SK-N-SH treated with all-trans-retinoic acid at 6 μM for 48 hours (cell line): Measurements from ENCODE around the gene TCP10L.
"Not testable (repeated sequence)": the region's sequence is repeated elsewhere in the genome, so short reads cannot be mapped to it uniquely, and the experiment has no call there.

ENCODE experiments used
- ATAC-seq: fragments of 200-7000 bp; cut with Tn5 transposase; 3 replicates; pipeline ENCODE4 v1.9.1; 2020; ENCODE audit warnings: mild to moderate bottlenecking, moderate library complexity
- ARNTL ChIP-seq: fragments of 450-650 bp; formaldehyde crosslinking; IDR thresholded peaks from 2 replicates; pipeline ENCODE4 v1.5.0; 2020; ENCODE audit warnings: low read depth, mild to moderate bottlenecking, moderate library complexity, borderline replicate concordance
- BACH2 ChIP-seq: fragments of 250-450 bp; sonication (Bioruptor Pico); IDR thresholded peaks from 2 replicates; pipeline ENCODE4 v1.9.0; 2021; ENCODE audit warnings: mild to moderate bottlenecking, borderline replicate concordance
- CREB5 ChIP-seq: fragments of 250-450 bp; sonication (Bioruptor Pico); IDR thresholded peaks from 2 replicates; pipeline ENCODE4 v1.5.1; 2020; ENCODE audit warnings: low read depth, mild to moderate bottlenecking, moderate library complexity
- CSDC2 ChIP-seq: fragments of 250-450 bp; sonication (Bioruptor Pico); IDR thresholded peaks from 2 replicates; pipeline ENCODE4 v1.5.0; 2020; ENCODE audit warnings: mild to moderate bottlenecking, moderate library complexity
- CSRNP3 ChIP-seq: fragments of 250-450 bp; sonication (Bioruptor Pico); IDR thresholded peaks from 2 replicates; pipeline ENCODE4 v1.5.1; 2021; ENCODE audit warnings: mild to moderate bottlenecking, moderate library complexity
- ESRRG ChIP-seq: fragments of 250-450 bp; sonication (Bioruptor Pico); IDR thresholded peaks from 2 replicates; pipeline ENCODE4 v1.6.1; 2021; ENCODE audit warnings: mild to moderate bottlenecking
- GLIS3 ChIP-seq: fragments of 250-450 bp; sonication (Bioruptor Pico); IDR thresholded peaks from 2 replicates; pipeline ENCODE4 v1.5.0; 2020; ENCODE audit warnings: mild to moderate bottlenecking, moderate library complexity
- ISL1 ChIP-seq: fragments of 250-450 bp; sonication (Bioruptor Pico); IDR thresholded peaks from 2 replicates; pipeline ENCODE4 v2.1.2; 2022; ENCODE audit warnings: mild to moderate bottlenecking, moderate library complexity
- OSR1 ChIP-seq: fragments of 250-450 bp; sonication (Bioruptor Pico); IDR thresholded peaks from 2 replicates; pipeline ENCODE4 v1.8.0; 2022; ENCODE audit warnings: moderate library complexity, mild to moderate bottlenecking, inconsistent platforms
- PATZ1 ChIP-seq: fragments of 250-450 bp; sonication (Bioruptor Pico); IDR thresholded peaks from 2 replicates; pipeline ENCODE4 v1.8.0; 2020; ENCODE audit warnings: mild to moderate bottlenecking, moderate library complexity, borderline replicate concordance
- POU6F1 ChIP-seq: fragments of 250-450 bp; sonication (Bioruptor Pico); IDR thresholded peaks from 2 replicates; pipeline ENCODE4 v1.8.0; 2021; ENCODE audit warnings: low read depth, mild to moderate bottlenecking, moderate library complexity, borderline replicate concordance
- PPARA ChIP-seq: fragments of 250-450 bp; sonication (Bioruptor Pico); IDR thresholded peaks from 2 replicates; pipeline ENCODE4 v1.5.0; 2020; ENCODE audit warnings: mild to moderate bottlenecking, borderline replicate concordance
- RARB ChIP-seq: fragments of 250-450 bp; sonication (Bioruptor Pico); IDR thresholded peaks from 2 replicates; pipeline ENCODE4 v1.8.0; 2021; ENCODE audit warnings: mild to moderate bottlenecking, moderate library complexity
- TCF4 ChIP-seq: fragments of 250-450 bp; sonication (Bioruptor Pico); IDR thresholded peaks from 2 replicates; pipeline ENCODE4 v1.8.0; 2021; ENCODE audit warnings: mild to moderate bottlenecking, moderate library complexity, borderline replicate concordance
- TOX ChIP-seq: fragments of 250-450 bp; sonication (Bioruptor Pico); IDR thresholded peaks from 2 replicates; pipeline ENCODE4 v1.8.0; 2021; ENCODE audit warnings: mild to moderate bottlenecking, moderate library complexity, borderline replicate concordance
- TSHZ2 ChIP-seq: fragments of 250-450 bp; sonication (Bioruptor Pico); IDR thresholded peaks from 2 replicates; pipeline ENCODE4 v1.5.0; 2020; ENCODE audit warnings: mild to moderate bottlenecking, moderate library complexity
- ZC3H10 ChIP-seq: fragments of 250-450 bp; sonication (Bioruptor Pico); IDR thresholded peaks from 2 replicates; pipeline ENCODE4 v1.5.1; 2021; ENCODE audit warnings: mild to moderate bottlenecking, moderate library complexity
- ZFP3 ChIP-seq: fragments of 250-450 bp; sonication (Bioruptor Pico); IDR thresholded peaks from 2 replicates; pipeline ENCODE4 v1.5.0; 2020; ENCODE audit warnings: mild to moderate bottlenecking, moderate library complexity
- ZFP30 ChIP-seq: fragments of 450-650 bp; formaldehyde crosslinking; IDR thresholded peaks from 2 replicates; pipeline ENCODE4 v1.5.0; 2022; ENCODE audit warnings: mild to moderate bottlenecking, moderate library complexity
- ZNF565 ChIP-seq: fragments of 450-650 bp; formaldehyde crosslinking; conservative IDR thresholded peaks from 2 replicates; pipeline ENCODE4 v1.5.0; 2020; ENCODE audit warnings: low read depth, mild to moderate bottlenecking, moderate library complexity
- ZNF70 ChIP-seq: fragments of 450-650 bp; formaldehyde crosslinking; IDR thresholded peaks from 2 replicates; pipeline ENCODE4 v1.5.0; 2020; ENCODE audit warnings: mild to moderate bottlenecking, moderate library complexity
- ZNF8 ChIP-seq: fragments of 450-650 bp; formaldehyde crosslinking; IDR thresholded peaks from 2 replicates; pipeline ENCODE4 v1.5.0; 2020; ENCODE audit warnings: mild to moderate bottlenecking, moderate library complexity

TCP10L gene

GRCh38 chr21:32565856-32566465, 19.4 kb downstream of the TCP10L start:
- no peak for TF ChIP-seq ZNF8
- no peak for TF ChIP-seq PPARA (CRISPR knock-in tag)
- no peak for TF ChIP-seq PATZ1
- no peak for TF ChIP-seq TOX (CRISPR knock-in tag)
- TF ChIP-seq CSDC2 (CRISPR knock-in tag) = no peak
- TF ChIP-seq TSHZ2 (CRISPR knock-in tag) = no peak
- no peak for TF ChIP-seq BACH2 (CRISPR knock-in tag)
- TF ChIP-seq CSRNP3 (CRISPR knock-in tag) = no peak
- TF ChIP-seq ESRRG (CRISPR knock-in tag) = no peak
- no peak for TF ChIP-seq ZC3H10 (CRISPR knock-in tag)
- TF ChIP-seq TCF4 (CRISPR knock-in tag) = no peak
- TF ChIP-seq POU6F1 (CRISPR knock-in tag) = no peak
- TF ChIP-seq ZFP30 (CRISPR knock-in tag) = no peak
- TF ChIP-seq GLIS3 = no peak
- no peak for TF ChIP-seq CREB5
- TF ChIP-seq ISL1 = no peak
- no peak for TF ChIP-seq ARNTL
- TF ChIP-seq ZNF565 (CRISPR knock-in tag) = no peak
- no peak for TF ChIP-seq OSR1 (CRISPR knock-in tag)
- TF ChIP-seq, all 23 proteins: peak for 0
- no peak for ATAC-seq

GRCh38 chr21:32562915-32563314, 22.4 kb downstream of the TCP10L start:
- ATAC-seq = no peak
- TF ChIP-seq RARB (CRISPR knock-in tag) (no peak), TOX (CRISPR knock-in tag) (no peak), ZNF70 (CRISPR knock-in tag) (no peak), ZC3H10 (CRISPR knock-in tag) (no peak), BACH2 (CRISPR knock-in tag) (no peak)

- ATAC-seq = no peak
- TF ChIP-seq GLIS3 = no peak
- TF ChIP-seq ZFP3 (CRISPR knock-in tag) = no peak
- no peak for TF ChIP-seq ZNF8
- no peak for TF ChIP-seq TOX (CRISPR knock-in tag)
- no peak for TF ChIP-seq ZFP30 (CRISPR knock-in tag)
Observed at GRCh38 chr21:32562426-32562825, 22.9 kb downstream of the TCP10L start.

- not testable (repeated sequence) for ATAC-seq
Observed at GRCh38 chr21:32561476-32561875, 23.8 kb downstream of the TCP10L start.
